GM23338 (cell line): Measurements from ENCODE around the gene PPP6R3. TPM values are rescaled to one million over a fixed set of nuclear protein-coding genes. Genes with fewer than 3 reads are reported as not detected.

Source experiments
- ATAC-seq: fragments of 200-7000 bp; cut with Tn5 transposase; 3 replicates; pipeline ENCODE4 v1.9.1; 2020
- DNase-seq: peaks from one replicate; pipeline ENCODE4 v3.0.0-alpha.2; 2015; ENCODE audit warnings: low spot score
- H2AFZ ChIP-seq: fragments of 200-600 bp; sonication (generic); 2 replicates; pipeline ENCODE4 v1.8.0; 2016; ENCODE audit warnings: antibody characterized with exemption, mild to moderate bottlenecking, moderate library complexity
- H3F3A ChIP-seq: fragments of 200-600 bp; sonication (generic); replicated peaks from 2 replicates; pipeline ENCODE4 v1.8.0; 2017; ENCODE audit warnings: antibody characterized with exemption, mixed run types, low read depth
- H3K27ac ChIP-seq: fragments of 200-600 bp; sonication (generic); 2 replicates; pipeline ENCODE4 v1.6.1; 2016; ENCODE audit warnings: low read depth
- H3K27me3 ChIP-seq: fragments of 200-600 bp; sonication (generic); 2 replicates; pipeline ENCODE4 v1.8.0; 2016; ENCODE audit warnings: mild to moderate bottlenecking, mixed run types, moderate library complexity; ENCODE audit not compliant: insufficient read depth
- H3K36me3 ChIP-seq: fragments of 200-600 bp; sonication (generic); 2 replicates; pipeline ENCODE4 v1.8.0; 2016; ENCODE audit warnings: mild to moderate bottlenecking; ENCODE audit not compliant: insufficient read depth
- H3K4me1 ChIP-seq: fragments of 200-600 bp; sonication (generic); 2 replicates; pipeline ENCODE4 v1.8.0; 2016; ENCODE audit warnings: mild to moderate bottlenecking, moderate library complexity; ENCODE audit not compliant: insufficient read depth
- H3K4me2 ChIP-seq: fragments of 200-600 bp; sonication (generic); 2 replicates; pipeline ENCODE4 v1.7.1; 2017; ENCODE audit warnings: mixed run types
- H3K4me3 ChIP-seq: fragments of 200-600 bp; sonication (generic); 2 replicates; pipeline ENCODE4 v1.6.1; 2016; ENCODE audit warnings: mixed run types
- H3K79me2 ChIP-seq: fragments of 200-600 bp; sonication (generic); replicated peaks from 2 replicates; pipeline ENCODE4 v1.8.0; 2017; ENCODE audit warnings: mild to moderate bottlenecking; ENCODE audit not compliant: insufficient read depth
- H3K9me2 ChIP-seq: fragments of 200-600 bp; sonication (generic); 2 replicates; pipeline ENCODE4 v1.8.0; 2017; ENCODE audit not compliant: insufficient read depth
- H4K20me1 ChIP-seq: fragments of 200-600 bp; sonication (generic); replicated peaks from 2 replicates; pipeline ENCODE4 v1.8.0; 2017; ENCODE audit warnings: mild to moderate bottlenecking; ENCODE audit not compliant: insufficient read depth
- H3K27ac Mint-ChIP-seq: 2 replicates; pipeline ENCODE4 v1.8.0; 2020; ENCODE audit warnings: inconsistent platforms, mild to moderate bottlenecking, moderate library complexity, mixed read lengths
- H3K27me3 Mint-ChIP-seq: 3 replicates; pipeline ENCODE4 v1.8.0; 2022; ENCODE audit warnings: low read depth, mild to moderate bottlenecking, moderate library complexity, mixed read lengths, inconsistent platforms; ENCODE audit not compliant: insufficient read depth, poor library complexity
- H3K36me3 Mint-ChIP-seq: 3 replicates; pipeline ENCODE4 v1.8.0; 2021; ENCODE audit warnings: low read depth, mild to moderate bottlenecking, inconsistent platforms, moderate library complexity, mixed read lengths
- H3K4me1 Mint-ChIP-seq: 3 replicates; pipeline ENCODE4 v1.8.0; 2020; ENCODE audit warnings: mild to moderate bottlenecking, inconsistent platforms, mixed read lengths
- H3K4me3 Mint-ChIP-seq: 3 replicates; pipeline ENCODE4 v1.8.0; 2021; ENCODE audit warnings: moderate library complexity, mild to moderate bottlenecking, inconsistent platforms, mixed read lengths
- H3K9me3 Mint-ChIP-seq: 3 replicates; pipeline ENCODE4 v1.8.0; 2020; ENCODE audit warnings: moderate library complexity, mild to moderate bottlenecking, inconsistent platforms, mixed read lengths
- CREB1 ChIP-seq: fragments of 250-450 bp; sonication (Bioruptor Pico); IDR thresholded peaks from 2 replicates; pipeline ENCODE4 v1.5.0; 2020; ENCODE audit warnings: low read depth, mild to moderate bottlenecking, moderate library complexity
- EZH2 ChIP-seq: fragments of 200-600 bp; sonication (generic); IDR thresholded peaks from one replicate; pipeline ENCODE4 v1.8.0; 2017; ENCODE audit warnings: antibody characterized with exemption, mild to moderate bottlenecking, low read depth; ENCODE audit not compliant: unreplicated experiment
- JUNB ChIP-seq: IDR thresholded peaks from one replicate; pipeline ENCODE4 v1.6.1; 2016; ENCODE audit warnings: antibody characterized with exemption; ENCODE audit not compliant: unreplicated experiment
- NANOG ChIP-seq: IDR thresholded peaks from 2 replicates; pipeline ENCODE4 v1.6.1; 2016; ENCODE audit warnings: antibody characterized with exemption, borderline replicate concordance
- POLR2AphosphoS5 ChIP-seq: IDR thresholded peaks from 2 replicates; pipeline ENCODE4 v1.6.1; 2016; ENCODE audit warnings: antibody characterized with exemption, low read depth
- ZNF331 ChIP-seq: fragments of 250-450 bp; sonication (Bioruptor Pico); IDR thresholded peaks from 2 replicates; pipeline ENCODE4 v1.5.0; 2020; ENCODE audit warnings: low read depth, mild to moderate bottlenecking, moderate library complexity
- polyA plus RNA-seq: library from polyadenylated mRNA; unstranded; fragments of >200 nt; fragmentation: Nextera tagmentation; extraction: Ambion mirVana; gene quantifications from 2 replicates; pipeline ENCODE4 v1.2.1, GENCODE V29; 2016
- total RNA-seq: library from RNA; depleted of rRNA; stranded (reverse); fragments of >200 nt; shearing (Covaris generic); gene quantifications from 2 replicates; pipeline ENCODE4 v1.2.3, GENCODE V29; 2014
- TF ChIP-seq, protein P1 (sequence below), 2 experiments: fragments of 200-600 bp in 1 of 2; sonication (generic) in 1 of 2; conservative IDR thresholded peaks; 2 replicates each; pipeline versions ENCODE4 v1.5.1 to v1.6.1; 2016 to 2017; ENCODE audit warnings: antibody characterized with exemption in 2 of 2, low read depth in 2 of 2, mild to moderate bottlenecking in 2 of 2, moderate library complexity in 1 of 2
- TF ChIP-seq, protein P2 (sequence below): IDR thresholded peaks from 2 replicates; pipeline ENCODE4 v1.6.1; 2016; ENCODE audit warnings: antibody characterized with exemption

The PPP6R3 gene
- total and polyA plus RNA-seq, 2 experiments from 2014 or later = 170 to 268 TPM

DNA sequence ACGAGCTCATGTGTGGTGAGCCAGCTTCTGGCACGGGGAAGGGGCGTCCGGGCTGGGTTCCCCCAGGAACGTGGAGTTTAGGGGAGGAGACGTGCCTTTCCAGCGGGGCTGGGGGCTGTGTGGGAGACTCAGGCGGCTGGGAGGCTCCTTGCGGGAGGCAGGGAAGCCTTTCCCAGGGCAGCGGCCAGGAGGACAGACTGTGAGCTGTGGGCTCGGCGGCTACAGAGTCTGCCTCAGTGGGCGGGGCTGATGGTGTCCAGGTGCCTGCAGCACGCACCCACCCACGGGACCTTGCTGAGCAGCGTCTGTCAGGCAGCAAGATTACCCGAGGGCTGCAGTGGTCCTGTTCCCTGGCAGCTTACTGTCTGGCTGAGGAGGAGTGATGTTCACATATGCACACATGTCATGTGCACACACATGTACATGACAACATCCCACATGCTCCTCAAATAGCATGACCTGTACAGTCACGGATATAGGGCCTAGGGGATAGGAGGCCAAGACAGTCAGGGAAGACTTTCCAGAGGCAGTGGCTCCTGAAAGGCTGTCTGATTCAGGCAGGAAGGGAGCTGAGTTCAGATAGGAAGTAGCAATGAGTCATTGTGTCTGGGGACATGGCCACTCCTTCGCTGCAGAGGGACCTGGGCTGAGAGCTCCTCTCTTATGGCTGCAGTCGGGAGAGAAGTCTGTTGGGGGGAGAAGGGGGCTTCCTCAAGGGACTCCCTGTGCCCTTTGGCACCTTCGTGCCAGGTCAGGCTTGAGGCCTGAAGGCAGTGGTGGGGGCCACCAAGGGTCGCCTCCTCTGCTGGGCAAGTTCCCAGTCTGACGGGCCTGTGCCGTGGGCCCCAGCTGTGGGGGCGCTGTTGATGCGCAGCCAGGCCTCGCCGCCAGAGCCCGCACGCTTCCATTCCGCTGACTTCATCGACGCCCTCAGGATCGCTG, 23.3 kb upstream of the PPP6R3 start:
- Mint-ChIP-seq H3K4me1 (peaks cover 21% of the 10 kb centered on the region), H3K27me3 (peaks cover 14% of the 10 kb centered on the region), H3K36me3 (peaks cover 5% of the 10 kb centered on the region; the same call in 1 of the 3 replicates), H3K9me3 (no peaks in the 10 kb centered on the region), H3K4me3 (no peak overlapping the region), H3K27ac (no peak overlapping the region)
- Histone ChIP-seq H4K20me1 (no peaks in the 10 kb centered on the region), H3K4me1 (peaks cover 18% of the 10 kb centered on the region), H3K4me3 (no peak overlapping the region), H3K4me2 (no peak overlapping the region), H2AFZ (no peak overlapping the region), H3K9me2 (no peaks in the 10 kb centered on the region), H3K27me3 (no peaks in the 10 kb centered on the region), H3F3A (no peaks in the 10 kb centered on the region), H3K36me3 (no peaks in the 10 kb centered on the region), H3K27ac (no peak overlapping the region), H3K79me2 (no peaks in the 10 kb centered on the region)
- TF ChIP-seq, protein P1, sequence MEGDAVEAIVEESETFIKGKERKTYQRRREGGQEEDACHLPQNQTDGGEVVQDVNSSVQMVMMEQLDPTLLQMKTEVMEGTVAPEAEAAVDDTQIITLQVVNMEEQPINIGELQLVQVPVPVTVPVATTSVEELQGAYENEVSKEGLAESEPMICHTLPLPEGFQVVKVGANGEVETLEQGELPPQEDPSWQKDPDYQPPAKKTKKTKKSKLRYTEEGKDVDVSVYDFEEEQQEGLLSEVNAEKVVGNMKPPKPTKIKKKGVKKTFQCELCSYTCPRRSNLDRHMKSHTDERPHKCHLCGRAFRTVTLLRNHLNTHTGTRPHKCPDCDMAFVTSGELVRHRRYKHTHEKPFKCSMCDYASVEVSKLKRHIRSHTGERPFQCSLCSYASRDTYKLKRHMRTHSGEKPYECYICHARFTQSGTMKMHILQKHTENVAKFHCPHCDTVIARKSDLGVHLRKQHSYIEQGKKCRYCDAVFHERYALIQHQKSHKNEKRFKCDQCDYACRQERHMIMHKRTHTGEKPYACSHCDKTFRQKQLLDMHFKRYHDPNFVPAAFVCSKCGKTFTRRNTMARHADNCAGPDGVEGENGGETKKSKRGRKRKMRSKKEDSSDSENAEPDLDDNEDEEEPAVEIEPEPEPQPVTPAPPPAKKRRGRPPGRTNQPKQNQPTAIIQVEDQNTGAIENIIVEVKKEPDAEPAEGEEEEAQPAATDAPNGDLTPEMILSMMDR (conservative IDR thresholded peaks at IDR 0.05; ENCODE audit: low read depth in 2 of 2) = peak in 1 of 2 experiments; percentile 33; a peak in 2 of 4 replicates
- TF ChIP-seq JUNB = no peak
- TF ChIP-seq, protein P2, sequence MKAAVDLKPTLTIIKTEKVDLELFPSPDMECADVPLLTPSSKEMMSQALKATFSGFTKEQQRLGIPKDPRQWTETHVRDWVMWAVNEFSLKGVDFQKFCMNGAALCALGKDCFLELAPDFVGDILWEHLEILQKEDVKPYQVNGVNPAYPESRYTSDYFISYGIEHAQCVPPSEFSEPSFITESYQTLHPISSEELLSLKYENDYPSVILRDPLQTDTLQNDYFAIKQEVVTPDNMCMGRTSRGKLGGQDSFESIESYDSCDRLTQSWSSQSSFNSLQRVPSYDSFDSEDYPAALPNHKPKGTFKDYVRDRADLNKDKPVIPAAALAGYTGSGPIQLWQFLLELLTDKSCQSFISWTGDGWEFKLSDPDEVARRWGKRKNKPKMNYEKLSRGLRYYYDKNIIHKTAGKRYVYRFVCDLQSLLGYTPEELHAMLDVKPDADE = no peak
- ATAC-seq (no peak), DNase-seq (no peak)

DNA sequence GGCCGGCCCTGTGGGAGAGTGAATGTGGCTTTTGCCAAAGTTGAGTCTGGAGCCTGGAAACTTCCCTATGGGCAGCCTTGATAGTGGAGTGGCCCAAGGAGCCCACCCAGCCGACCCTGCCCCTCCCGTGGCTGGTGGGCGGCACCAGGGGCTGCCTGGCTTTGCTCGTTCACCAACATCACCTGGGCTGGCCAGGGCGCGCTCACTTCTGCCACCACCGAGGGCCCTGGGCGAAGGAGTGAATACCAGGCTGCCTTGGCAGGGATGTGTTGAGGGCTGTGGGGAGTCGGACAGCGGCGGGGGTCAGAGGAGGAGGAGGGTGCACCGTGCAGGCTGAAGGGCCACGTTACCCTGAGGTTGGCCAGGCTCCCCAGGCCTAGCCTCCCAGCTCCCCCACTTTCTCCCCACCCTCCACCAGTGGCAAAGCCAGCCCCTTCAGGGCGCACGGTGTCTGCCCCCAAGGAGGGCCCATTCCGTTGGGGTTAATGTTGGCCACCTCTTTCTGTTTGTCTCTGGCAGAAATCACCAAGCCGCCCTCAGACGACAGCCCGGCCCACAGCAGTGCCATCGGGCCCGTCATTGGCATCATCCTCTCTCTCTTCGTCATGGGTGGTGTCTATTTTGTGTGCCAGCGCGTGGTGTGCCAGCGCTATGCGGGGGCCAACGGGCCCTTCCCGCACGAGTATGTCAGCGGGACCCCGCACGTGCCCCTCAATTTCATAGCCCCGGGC, 22.5 kb upstream of the PPP6R3 start:
- no peak for ATAC-seq
- no peak overlapping the region for H3K4me2 ChIP-seq
- no peak overlapping the region for H3K27ac Mint-ChIP-seq
- TF ChIP-seq ZNF331 (CRISPR knock-in tag) = no peak
- TF ChIP-seq EZH2 = no peak
- TF ChIP-seq, protein P2 = no peak
- TF ChIP-seq POLR2AphosphoS5 = no peak
- TF ChIP-seq JUNB = no peak
- TF ChIP-seq CREB1 (CRISPR knock-in tag) = no peak
- no peak for TF ChIP-seq NANOG

More for the DNA sequence above, 22.5 kb upstream of the PPP6R3 start:
- peaks cover 19% of the 10 kb centered on the region for H3K4me1 ChIP-seq
- H3F3A ChIP-seq = no peaks in the 10 kb centered on the region
- H4K20me1 ChIP-seq = no peaks in the 10 kb centered on the region
- H2AFZ ChIP-seq = no peak overlapping the region
- DNase-seq = no peak
- H3K27me3 ChIP-seq = no peaks in the 10 kb centered on the region
- H3K36me3 Mint-ChIP-seq = peaks cover 9% of the 10 kb centered on the region; the same call in 1 of the 3 replicates
- no peak overlapping the region for H3K4me3 ChIP-seq
- H3K4me1 Mint-ChIP-seq = peaks cover 27% of the 10 kb centered on the region
- no peaks in the 10 kb centered on the region for H3K79me2 ChIP-seq
- no peaks in the 10 kb centered on the region for H3K9me3 Mint-ChIP-seq
- H3K9me2 ChIP-seq = no peaks in the 10 kb centered on the region
- no peaks in the 10 kb centered on the region for H3K36me3 ChIP-seq
- H3K27me3 Mint-ChIP-seq = peaks cover 16% of the 10 kb centered on the region
- H3K27ac ChIP-seq = no peak overlapping the region
- H3K4me3 Mint-ChIP-seq = no peak overlapping the region
